Left lung (tissue), 14 donors: Measurements from ENCODE around the gene HINT3. TPM values are rescaled to one million over a fixed set of nuclear protein-coding genes. Genes with fewer than 3 reads are reported as not detected.
"Not testable (repeated sequence)": the region's sequence is repeated elsewhere in the genome, so short reads cannot be mapped to it uniquely, and the experiment has no call there.

ENCODE experiments used
- ATAC-seq: fragments of 200-7000 bp; cut with Tn5 transposase; one replicate; pipeline ENCODE4 v1.9.1; 2020; ENCODE audit warnings: moderate library complexity
- DNase-seq, 4 donors: peaks; one replicate each; pipeline ENCODE4 v3.0.0-alpha.2; 2013 to 2020
- H3K27ac ChIP-seq, 2 donors: fragments of 200-600 bp; sonication (generic) in 1 of 2; one replicate each; pipeline versions ENCODE4 v1.5.0 to v1.8.0; 2020 to 2021
- H3K27me3 ChIP-seq, 2 donors: fragments of 200-600 bp; sonication (generic) in 1 of 2; one replicate each; pipeline versions ENCODE4 v1.5.0 to v1.8.0; 2020 to 2021
- H3K36me3 ChIP-seq, 2 donors: fragments of 200-600 bp; sonication (generic) in 1 of 2; one replicate each; pipeline versions ENCODE4 v1.5.0 to v1.8.0; 2020 to 2021
- H3K4me1 ChIP-seq, 2 donors: fragments of 200-600 bp; one replicate each; pipeline ENCODE4 v1.8.0; 2021
- H3K4me3 ChIP-seq, 2 donors: fragments of 200-600 bp; sonication (generic) in 1 of 2; one replicate each; pipeline versions ENCODE4 v1.5.0 to v1.8.0; 2020 to 2021; ENCODE audit warnings: mild to moderate bottlenecking in 1 of 2
- H3K9me3 ChIP-seq, 2 donors: fragments of 200-600 bp; sonication (generic) in 1 of 2; one replicate each; pipeline versions ENCODE4 v1.5.0 to v1.8.0; 2020 to 2021
- intact Hi-C, 2 donors: fragments of 100-400 bp; cut with DNase I; formaldehyde crosslinking; loops; one replicate each; pipeline versions ENCODE4 v1.11.2 to v1.14.2; 2022
- long read RNA-seq, 12 donors: library from polyadenylated mRNA in 2 of 12; unstranded in 2 of 12; transcript quantifications; one replicate each; pipeline ENCODE4 v2.0.0 and lab custom pipeline, GENCODE V29; 2019 to 2026
- polyA plus RNA-seq, 6 donors: library from polyadenylated mRNA; unstranded; fragments of 120-200 nt; gene quantifications; one replicate each; pipeline ENCODE4 v1.2.1, GENCODE V29; 2013; ENCODE audit not compliant: insufficient read length in 6 of 6
- total RNA-seq, 2 donors: library from RNA; stranded (reverse); fragmentation: NEBNext Ultra II Directional; extraction: Animal tissue kit (Norgen Biotek cat#: 25700); gene quantifications; one replicate each; pipeline ENCODE4 v1.2.1, GENCODE V29; 2021
- TF ChIP-seq, protein P1 (sequence below), 2 donors: fragments of 200-600 bp; sonication (generic) in 1 of 2; IDR thresholded peaks; one replicate each; pipeline versions ENCODE4 v1.5.0 to v1.8.0; 2021; ENCODE audit warnings: antibody characterized with exemption in 2 of 2
- donor health status: DM: no; HTN: yes; CAD: no.
- donor health status: DM: no; HTN: no; CAD: no.

HINT3 gene
- 10 to 100 TPM; 23.8 to 29.7 TPM for total RNA-seq
- polyA plus RNA-seq = 10 to 100 TPM; 18.3 to 25.4 (median 23.6) TPM
- long read RNA-seq, donor 1, transcript HINT3-201 (5 exons, 3,314 nt) = major isoform, 6 of 11 reads
- long read RNA-seq, donor 1, partial matches to known transcripts = 5 of 11 reads
- long read RNA-seq, donor 1, other reads (novel, unspliced or antisense) = 0 of 11 reads
- long read RNA-seq, donor 2, transcript HINT3-201 (5 exons, 3,314 nt) = major isoform, 13 of 13 reads
- long read RNA-seq, donor 2, partial matches to known transcripts = 0 of 13 reads
- long read RNA-seq, donor 2, other reads (novel, unspliced or antisense) = 0 of 13 reads
- long read RNA-seq, donor 3, transcript HINT3-201 (5 exons, 3,314 nt) = major isoform, 5 of 5 reads
- long read RNA-seq, donor 3, partial matches to known transcripts = 0 of 5 reads
- long read RNA-seq, donor 3, other reads (novel, unspliced or antisense) = 0 of 5 reads
- long read RNA-seq, donor 4, partial matches to known transcripts = 2 of 6 reads
- long read RNA-seq, donor 4, other reads (novel, unspliced or antisense) = 0 of 6 reads
- long read RNA-seq, donor 5, transcript HINT3-201 (5 exons, 3,314 nt) = major isoform, 10 of 10 reads
- long read RNA-seq, donor 5, partial matches to known transcripts = 0 of 10 reads
- long read RNA-seq, donor 5, other reads (novel, unspliced or antisense) = 0 of 10 reads
- long read RNA-seq, donor 6, transcript HINT3-201 (5 exons, 3,314 nt) = major isoform, 7 of 7 reads
- long read RNA-seq, donor 6, partial matches to known transcripts = 0 of 7 reads
- long read RNA-seq, donor 6, other reads (novel, unspliced or antisense) = 0 of 7 reads
- long read RNA-seq, donor 7, transcript HINT3-201 (5 exons, 3,314 nt) = major isoform, 5 of 5 reads
- long read RNA-seq, donor 7, partial matches to known transcripts = 0 of 5 reads
- long read RNA-seq, donor 7, other reads (novel, unspliced or antisense) = 0 of 5 reads
- long read RNA-seq, donor 8, transcript HINT3-201 (5 exons, 3,314 nt) = major isoform, 7 of 7 reads
- long read RNA-seq, donor 8, partial matches to known transcripts = 0 of 7 reads
- long read RNA-seq, donor 8, other reads (novel, unspliced or antisense) = 0 of 7 reads
- long read RNA-seq, donor 9 = 0 reads
- long read RNA-seq, donor 10, partial matches to known transcripts = 1 of 3 reads
- long read RNA-seq, donor 10, other reads (novel, unspliced or antisense) = 1 of 3 reads
- long read RNA-seq, donor 11, transcript HINT3-201 (5 exons, 3,314 nt) = major isoform, 23 of 28 reads
- long read RNA-seq, donor 11, partial matches to known transcripts = 5 of 28 reads
- long read RNA-seq, donor 11, other reads (novel, unspliced or antisense) = 0 of 28 reads
- long read RNA-seq, donor 12, partial matches to known transcripts = 0 of 3 reads
- long read RNA-seq, donor 12, other reads (novel, unspliced or antisense) = 0 of 3 reads

DNA sequence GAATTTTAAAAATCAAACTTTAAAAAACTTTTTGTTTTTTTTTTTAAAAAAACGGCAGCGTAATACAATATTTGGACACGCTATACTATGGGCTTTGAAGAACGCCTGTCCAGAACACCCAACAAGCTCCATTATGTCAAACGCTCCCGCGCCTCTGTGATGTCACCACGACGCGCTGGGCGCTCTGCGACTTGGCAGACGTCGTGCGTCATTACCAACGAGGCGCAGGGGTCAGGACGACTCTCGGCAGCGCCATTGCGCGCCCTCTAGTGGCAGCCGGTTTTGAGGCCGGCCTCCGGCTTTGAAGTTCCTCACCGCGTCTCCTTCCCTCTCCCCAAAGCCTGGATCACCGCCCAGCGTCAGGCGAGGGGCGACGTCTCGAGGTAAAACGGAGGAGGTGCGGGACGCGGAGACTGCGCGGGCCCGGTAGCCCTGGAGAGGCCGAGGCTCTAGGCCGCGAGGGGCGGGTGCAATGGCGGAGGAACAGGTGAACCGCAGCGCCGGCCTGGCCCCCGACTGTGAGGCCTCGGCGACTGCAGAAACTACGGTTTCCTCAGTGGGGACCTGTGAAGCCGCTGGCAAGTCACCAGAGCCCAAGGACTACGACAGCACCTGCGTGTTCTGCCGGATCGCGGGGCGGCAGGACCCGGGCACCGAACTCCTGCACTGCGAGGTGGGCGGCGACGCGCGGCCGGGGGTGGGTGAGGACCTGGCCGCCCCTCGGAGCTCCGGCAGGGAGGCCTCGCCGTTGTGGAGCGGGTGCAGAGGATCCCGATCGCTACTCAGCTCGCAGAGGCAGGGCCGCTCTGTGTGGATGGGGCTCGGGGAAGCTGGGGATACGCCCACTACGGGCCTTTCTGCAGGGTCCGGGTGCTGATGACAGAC is at the start of gene HINT3:
Gene HINT3 (plus strand): TSS at position 265 of the 885 bp plus-strand sequence. CDS start 208 bp downstream, at position 473.
- H3K36me3 ChIP-seq = peaks cover 0 to 6% of the 10 kb centered on the region in 2 donors
- DNase-seq = peak; percentile 97 to 100 (median 98)
- H3K27me3 ChIP-seq = no peaks in the 10 kb centered on the region
- peaks cover 5 to 30% of the 10 kb centered on the region in 2 donors for H3K4me1 ChIP-seq
- H3K27ac ChIP-seq = peak within 1 kb of the TSS; percentile 95 to 99
- peak; percentile 92 for ATAC-seq
- TF ChIP-seq, protein P1, sequence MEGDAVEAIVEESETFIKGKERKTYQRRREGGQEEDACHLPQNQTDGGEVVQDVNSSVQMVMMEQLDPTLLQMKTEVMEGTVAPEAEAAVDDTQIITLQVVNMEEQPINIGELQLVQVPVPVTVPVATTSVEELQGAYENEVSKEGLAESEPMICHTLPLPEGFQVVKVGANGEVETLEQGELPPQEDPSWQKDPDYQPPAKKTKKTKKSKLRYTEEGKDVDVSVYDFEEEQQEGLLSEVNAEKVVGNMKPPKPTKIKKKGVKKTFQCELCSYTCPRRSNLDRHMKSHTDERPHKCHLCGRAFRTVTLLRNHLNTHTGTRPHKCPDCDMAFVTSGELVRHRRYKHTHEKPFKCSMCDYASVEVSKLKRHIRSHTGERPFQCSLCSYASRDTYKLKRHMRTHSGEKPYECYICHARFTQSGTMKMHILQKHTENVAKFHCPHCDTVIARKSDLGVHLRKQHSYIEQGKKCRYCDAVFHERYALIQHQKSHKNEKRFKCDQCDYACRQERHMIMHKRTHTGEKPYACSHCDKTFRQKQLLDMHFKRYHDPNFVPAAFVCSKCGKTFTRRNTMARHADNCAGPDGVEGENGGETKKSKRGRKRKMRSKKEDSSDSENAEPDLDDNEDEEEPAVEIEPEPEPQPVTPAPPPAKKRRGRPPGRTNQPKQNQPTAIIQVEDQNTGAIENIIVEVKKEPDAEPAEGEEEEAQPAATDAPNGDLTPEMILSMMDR (IDR thresholded peaks at IDR 0.05) = peak; percentile 92 to 97
- H3K4me3 ChIP-seq = peak within 1 kb of the TSS; percentile 80 to 94
- intact Hi-C loops = no loop called here
- H3K9me3 ChIP-seq = no peaks in the 10 kb centered on the region

DNA sequence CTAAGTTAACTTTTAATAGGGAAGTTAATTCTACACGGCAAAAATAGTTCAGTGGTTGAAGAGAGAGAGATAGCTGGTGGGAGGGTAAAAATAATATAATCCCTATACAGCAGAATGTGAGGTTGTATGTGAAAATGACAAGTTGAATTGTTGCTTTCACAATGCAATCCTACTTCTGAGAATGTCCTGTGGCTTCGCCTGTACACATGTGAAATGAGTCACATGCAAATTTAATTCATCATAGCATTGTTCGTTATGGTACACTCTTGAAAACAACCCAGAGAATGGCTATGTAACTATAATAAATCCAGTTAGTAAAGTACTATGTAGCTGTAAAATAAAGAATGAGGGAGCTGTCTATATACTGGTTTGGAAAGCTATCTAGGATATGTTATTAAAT is 46.0 kb upstream of the HINT3 start:
- intact Hi-C loops = no loop called here
- no peak for ATAC-seq

DNA sequence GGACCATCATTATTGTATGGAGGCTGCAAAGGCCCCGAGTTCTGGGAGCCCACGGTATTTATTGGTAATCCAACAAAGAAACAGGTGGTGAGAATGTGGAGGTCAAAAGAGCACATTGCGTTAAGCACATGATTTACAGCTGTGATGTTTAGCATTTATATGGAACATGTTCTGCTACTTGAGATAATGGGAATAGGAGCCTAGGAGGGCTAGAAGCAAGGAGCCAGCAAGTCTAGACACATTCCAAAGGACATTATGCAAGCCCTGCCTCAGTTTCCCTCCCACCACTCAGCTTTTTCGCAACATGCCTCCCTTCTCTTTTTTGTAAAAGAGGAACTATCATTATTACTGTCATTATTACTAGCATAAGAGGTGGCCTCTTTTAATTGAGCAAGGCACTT is 45.5 kb upstream of the HINT3 start:
- H3K9me3 ChIP-seq, H3K27ac ChIP-seq, ATAC-seq, DNase-seq, H3K4me3 ChIP-seq, H3K27me3 ChIP-seq, intact Hi-C loops: not testable (repeated sequence)
- Histone ChIP-seq H3K4me1 (peaks cover 0 to 46% of the 10 kb centered on the region in 2 donors), H3K36me3 (peaks cover 0 to 18% of the 10 kb centered on the region in 2 donors)

More for the DNA sequence above, 46.0 kb upstream of the HINT3 start:
- TF ChIP-seq, protein P1 (IDR thresholded peaks at IDR 0.05) = no peak
- H3K27me3 ChIP-seq = no peaks in the 10 kb centered on the region
- H3K9me3 ChIP-seq = no peaks in the 10 kb centered on the region
- H3K36me3 ChIP-seq = peaks cover 0 to 16% of the 10 kb centered on the region in 2 donors
- peak overlapping the region in 1 of 2 donors; percentile 23 for H3K27ac ChIP-seq
- no peak for DNase-seq
- peaks cover 0 to 48% of the 10 kb centered on the region in 2 donors for H3K4me1 ChIP-seq
- no peak overlapping the region for H3K4me3 ChIP-seq

DNA sequence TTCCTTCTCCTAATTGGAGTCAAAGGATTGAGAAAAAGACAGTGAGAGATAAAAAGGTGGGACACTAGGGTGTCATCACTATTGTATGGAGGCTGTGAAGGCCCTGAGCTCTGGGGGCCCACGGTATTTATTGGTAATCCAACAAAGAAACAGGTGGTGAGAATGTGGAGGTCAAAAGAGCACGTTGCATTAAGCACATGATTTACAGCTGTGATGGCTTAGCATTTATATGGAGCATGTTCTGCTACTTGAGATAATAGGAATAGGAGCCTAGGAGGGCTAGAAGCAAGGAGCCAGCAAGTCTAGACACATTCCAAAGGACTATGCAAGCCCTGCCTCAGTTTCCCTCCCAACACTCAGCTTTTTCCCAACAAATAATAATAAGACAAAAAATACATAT is 44.1 kb upstream of the HINT3 start:
- Histone ChIP-seq H3K4me1 (peaks cover 0 to 38% of the 10 kb centered on the region in 2 donors), H3K36me3 (peaks cover 0 to 20% of the 10 kb centered on the region in 2 donors)
- DNase-seq, intact Hi-C loops, H3K9me3 ChIP-seq, ATAC-seq, H3K27me3 ChIP-seq, H3K4me3 ChIP-seq, H3K27ac ChIP-seq: not testable (repeated sequence)

DNA sequence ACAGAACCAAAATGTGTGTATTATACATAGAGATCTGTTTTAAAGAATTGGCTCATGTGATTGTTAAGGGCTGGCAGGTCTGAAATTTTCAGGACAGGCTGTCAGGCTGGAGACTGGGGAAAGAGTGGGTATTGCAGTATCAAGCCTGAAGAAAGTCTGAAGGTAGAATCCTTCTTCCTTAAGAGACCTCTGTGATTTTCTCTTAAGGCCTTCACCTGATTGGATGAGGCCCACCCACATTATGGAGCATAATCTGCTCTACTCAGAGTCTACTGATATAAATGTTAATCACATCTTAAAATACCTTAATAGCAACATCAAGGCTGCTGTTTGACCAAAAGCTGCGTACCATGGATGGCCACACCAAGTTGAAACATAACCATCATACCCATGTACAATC is 43.4 kb upstream of the HINT3 start:
- Histone ChIP-seq H3K27ac (peak overlapping the region in 1 of 2 donors; percentile 23), H3K27me3 (no peaks in the 10 kb centered on the region), H3K9me3 (no peaks in the 10 kb centered on the region), H3K4me1 (peaks cover 0 to 40% of the 10 kb centered on the region in 2 donors), H3K36me3 (peaks cover 0 to 18% of the 10 kb centered on the region in 2 donors), H3K4me3 (no peak overlapping the region)
- intact Hi-C loops = no loop called here
- DNase-seq = no peak
- TF ChIP-seq, protein P1 (IDR thresholded peaks at IDR 0.05) = no peak
- ATAC-seq = no peak
